HepG2 (cell line): ENCODE data around the gene EIF6. TPM values are rescaled to one million over a fixed set of nuclear protein-coding genes. Genes with fewer than 3 reads are reported as not detected.

Source experiments
- ATAC-seq: fragments of 200-7000 bp; cut with Tn5 transposase; 3 replicates; pipeline ENCODE4 v1.9.1; 2020; ENCODE audit warnings: mild to moderate bottlenecking, moderate library complexity
- BruUV-seq: library from RNA; stranded (reverse); fragments of 400-500 nt; replicated peaks from 2 replicates; lab custom pipeline; 2021; lab: Mats Ljungman, UMichigan
- CTCF ChIA-PET: fragments of 300-600 bp; formaldehyde crosslinking; extraction: SDS; loops from one replicate; lab custom pipeline; 2021; ENCODE audit warnings: low total read pairs, inconsistent platforms, low intra/inter-chr PET ratio; lab: Yijun Ruan, JAX
- POLR2A ChIA-PET: fragments of 350-600 bp; sonication (Branson Sonifier 250); formaldehyde crosslinking; loops from one replicate; lab custom pipeline; 2020; ENCODE audit warnings: antibody characterized with exemption, inconsistent platforms; lab: Yijun Ruan, JAX
- DNase-seq: peaks from one replicate; pipeline ENCODE4 v3.0.0-alpha.2; 2015; ENCODE audit warnings: low spot score
- FAIRE-seq: peaks from 3 replicates; lab custom pipeline; 2011; peaks lifted over from hg19 to GRCh38; lab: Jason Lieb, UNC
- H2AFZ ChIP-seq: one replicate; pipeline ENCODE4 v1.6.1; 2011; ENCODE audit warnings: low read length, inconsistent platforms
- H3K27ac ChIP-seq: fragments of 300-600 bp; 3 replicates; pipeline ENCODE4 v1.8.0; 2011; ENCODE audit warnings: mixed run types, mild to moderate bottlenecking, mixed read lengths, low read length, inconsistent platforms; ENCODE audit not compliant: insufficient read depth; ENCODE audit errors: extremely low read length
- H3K27me3 ChIP-seq, 2 experiments: fragments of 200-600 bp in 1 of 2; 2 replicates in 1 of 2; 3 replicates in 1 of 2; pipeline versions ENCODE4 v1.6.0 to v1.8.0; 2011; ENCODE audit warnings: low read length in 2 of 2, mild to moderate bottlenecking in 2 of 2, moderate library complexity in 2 of 2, inconsistent platforms in 1 of 2; ENCODE audit not compliant: insufficient read depth in 2 of 2, control insufficient read depth in 1 of 2
- H3K36me3 ChIP-seq, 2 experiments: fragments of 200-600 bp in 1 of 2; replicated peaks in 1 of 2; 2 replicates in 1 of 2; 3 replicates in 1 of 2; pipeline versions ENCODE4 v1.5.1 to v1.8.0; 2011; ENCODE audit warnings: low read length in 2 of 2, inconsistent platforms in 1 of 2; ENCODE audit not compliant: insufficient read depth in 2 of 2, control insufficient read depth in 1 of 2
- H3K4me1 ChIP-seq: 2 replicates; pipeline ENCODE4 v1.5.1; 2012; ENCODE audit warnings: low read length, inconsistent platforms; ENCODE audit not compliant: insufficient read depth
- H3K4me2 ChIP-seq: 2 replicates; pipeline ENCODE4 v1.6.0; 2011; ENCODE audit warnings: low read depth, low read length, inconsistent platforms
- H3K4me3 ChIP-seq, 3 experiments: fragments of 200-600 bp in 1 of 3; sonication (generic), shearing (Covaris generic) in 1 of 3; replicated peaks in 1 of 3; 2 replicates each; pipeline ENCODE4 v1.5.1; 2011 to 2016; ENCODE audit warnings: low read length in 3 of 3, inconsistent platforms in 2 of 3, low read depth in 2 of 3, mild to moderate bottlenecking in 2 of 3, control low read depth in 1 of 3, mixed read lengths in 1 of 3; ENCODE audit not compliant: insufficient read depth in 1 of 3
- H3K79me2 ChIP-seq: one replicate; pipeline ENCODE4 v1.6.1; 2011; ENCODE audit warnings: low read length, inconsistent platforms; ENCODE audit not compliant: insufficient read depth
- H3K9ac ChIP-seq: 2 replicates; pipeline ENCODE4 v1.6.0; 2011; ENCODE audit warnings: mild to moderate bottlenecking, low read depth, low read length, inconsistent platforms; ENCODE audit not compliant: insufficient read depth
- H3K9me3 ChIP-seq: 2 replicates; pipeline ENCODE4 v1.5.1; 2012; ENCODE audit warnings: mild to moderate bottlenecking, low read length
- H4K20me1 ChIP-seq: 2 replicates; pipeline ENCODE4 v1.6.0; 2011; ENCODE audit warnings: inconsistent platforms, mild to moderate bottlenecking, low read length, moderate library complexity; ENCODE audit not compliant: insufficient read depth
- ERF ChIP-seq: IDR thresholded peaks from 2 replicates; pipeline ENCODE4 v1.6.1; 2018; ENCODE audit warnings: missing biosample characterization, missing genetic modification reagents
- RBM39 ChIP-seq: fragments of 200-400 bp; formaldehyde crosslinking; IDR thresholded peaks from one replicate; pipeline ENCODE4 v1.6.1; 2018; ENCODE audit warnings: antibody characterized with exemption, mild to moderate bottlenecking, low read depth, low read length; ENCODE audit not compliant: poor library complexity, severe bottlenecking
- ZNF891 ChIP-seq: sonication (generic); formaldehyde crosslinking; IDR thresholded peaks from 2 replicates; pipeline ENCODE4 v1.5.0; 2020; ENCODE audit warnings: mild to moderate bottlenecking, missing genetic modification reagents
- WGBS: methylation state at CpG from one replicate; pipeline ENCODE4 v1.1.6; 2017; ENCODE audit warnings: low lambda C conversion rate; 5-methylcytosine and 5-hydroxymethylcytosine counted together
- in situ Hi-C: cut with HindIII; loops from 2 replicates; pipeline ENCODE4 v1.10.0; 2017; ENCODE audit warnings: low pct_unique_long_range_greater_than_20kb; ENCODE audit not compliant: extremely low pct_ligation_motif_present
- intact Hi-C: fragments of 100-400 bp; cut with micrococcal nuclease; formaldehyde crosslinking; loops from one replicate; pipeline ENCODE4 v1.10.0; 2022; ENCODE audit not compliant: unreplicated experiment
- polyA plus RNA-seq, 8 experiments: library from polyadenylated mRNA; depleted of rRNA in 3 of 8; stranded (reverse) in 7 of 8; unstranded in 1 of 8; fragments of >200 nt; fragmentation: Illumina TruSeq in 4 of 8; extraction: Trizol in 4 of 8; gene quantifications; 2 replicates each; pipeline versions ENCODE4 v1.2.1 to v1.2.3, GENCODE V29; 2011 to 2016; ENCODE audit warnings: low read depth in 4 of 8, missing spikeins in 1 of 8, mixed read lengths in 1 of 8; ENCODE audit not compliant: insufficient read depth in 1 of 8
- total RNA-seq, 5 experiments: library from RNA; depleted of rRNA; stranded (reverse); fragments of >200 nt; fragmentation: Illumina TruSeq; extraction: Trizol; gene quantifications; 2 replicates each; pipeline ENCODE4 v1.2.3, GENCODE V29; 2016; ENCODE audit warnings: low read depth in 1 of 5
- TF ChIP-seq, protein P1 (sequence below), 2 experiments: fragments of 450-650 bp in 1 of 2; sonication (generic) in 1 of 2; formaldehyde crosslinking; IDR thresholded peaks; 2 replicates each; pipeline versions ENCODE4 v1.5.0 to v1.8.0; 2020 to 2022; ENCODE audit warnings: mild to moderate bottlenecking in 1 of 2, missing genetic modification reagents in 1 of 2

EIF6 gene
- total and polyA plus RNA-seq, 2 of the 13 experiments (the other 11 are each of a cell fraction or from before 2014, with no cell fraction given): 462 to 466 TPM

DNA sequence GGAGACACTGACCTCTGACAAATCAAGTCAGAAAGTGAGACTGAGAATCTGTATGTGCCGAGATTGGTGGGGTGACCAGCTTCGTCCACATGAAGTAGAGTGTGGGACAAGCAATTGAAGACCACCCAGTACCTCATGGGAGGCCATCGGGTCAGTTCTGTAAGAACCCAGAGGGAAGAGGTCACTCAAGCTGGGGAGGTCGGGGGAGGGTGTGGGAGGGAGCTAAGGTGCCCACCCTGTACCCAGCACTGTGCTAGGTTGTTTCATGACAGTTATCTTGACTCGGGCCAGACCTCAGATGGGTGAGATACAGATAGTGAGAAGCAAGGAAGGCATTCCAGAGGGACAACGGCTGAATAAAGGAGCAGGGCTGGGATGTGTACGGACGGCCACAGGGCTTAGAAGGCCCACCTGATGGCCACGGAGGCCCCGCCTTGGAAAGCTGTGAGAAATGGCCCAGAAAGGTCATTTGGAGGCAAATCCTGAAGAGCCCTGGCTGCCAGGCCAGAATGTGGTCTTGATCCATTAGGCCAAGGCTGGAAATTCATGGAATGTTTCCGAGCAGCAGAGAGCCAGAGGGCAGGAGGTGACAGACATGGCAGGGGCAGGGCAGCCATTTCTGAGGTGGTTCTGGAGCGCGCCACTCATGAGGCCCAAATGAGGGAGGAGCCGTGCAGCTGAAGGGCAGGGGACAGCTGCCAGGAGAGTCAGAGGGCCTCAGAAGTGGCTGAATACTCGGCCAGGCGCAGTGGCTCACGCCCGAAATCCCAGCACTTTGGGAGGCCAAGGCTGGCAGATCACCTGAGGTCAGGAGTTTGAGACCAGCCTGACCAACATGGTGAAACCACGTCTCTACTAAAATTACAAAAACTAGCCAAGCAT lies 14.3 kb downstream of the EIF6 start:
- FAIRE-seq: no peak
- in situ Hi-C loops (no loop called here), intact Hi-C loops (no loop called here)
- CTCF ChIA-PET: interaction anchor here (0.7 to 3.4 kb wide), 5 partner anchors 123 to 436 kb away, joined by 6 to 27 read pairs (median 8); partner anchors contain the start of gene EDEM2
- POLR2A ChIA-PET: interaction anchor here (1.5 to 8.8 kb wide), 6 partner anchors 9 to 125 kb away, joined by 3 to 80 read pairs (median 8); partner anchors contain the start of genes EDEM2 and EIF6
- H3K9me3 ChIP-seq: no peaks in the 10 kb centered on the region
- H2AFZ ChIP-seq: no peak overlapping the region
- no peak for DNase-seq
- peak; percentile 1; the same call in 1 of the 3 replicates for ATAC-seq
- H3K27ac ChIP-seq: no peak overlapping the region
- no peaks in the 10 kb centered on the region for H3K79me2 ChIP-seq
- H3K9ac ChIP-seq: no peak overlapping the region
- TF ChIP-seq RBM39 (peak; percentile 4), ERF (CRISPR knock-in tag) (no peak), ZNF891 (CRISPR knock-in tag) (0 out of 2 replicates have a peak, but pooled peaks have one; percentile 44)
- TF ChIP-seq, protein P1, sequence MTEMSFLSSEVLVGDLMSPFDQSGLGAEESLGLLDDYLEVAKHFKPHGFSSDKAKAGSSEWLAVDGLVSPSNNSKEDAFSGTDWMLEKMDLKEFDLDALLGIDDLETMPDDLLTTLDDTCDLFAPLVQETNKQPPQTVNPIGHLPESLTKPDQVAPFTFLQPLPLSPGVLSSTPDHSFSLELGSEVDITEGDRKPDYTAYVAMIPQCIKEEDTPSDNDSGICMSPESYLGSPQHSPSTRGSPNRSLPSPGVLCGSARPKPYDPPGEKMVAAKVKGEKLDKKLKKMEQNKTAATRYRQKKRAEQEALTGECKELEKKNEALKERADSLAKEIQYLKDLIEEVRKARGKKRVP (CRISPR knock-in tag; IDR thresholded peaks at IDR 0.05): no peak
- BruUV-seq: no TSS peak
- H3K4me2 ChIP-seq: no peak overlapping the region
- H4K20me1 ChIP-seq: no peaks in the 10 kb centered on the region
- H3K4me3 ChIP-seq: no peak overlapping the region
- H3K4me1 ChIP-seq: peaks cover 10% of the 10 kb centered on the region
- WGBS: 76% methylated on average over 19 of the region's 19 CpGs
- H3K27me3 ChIP-seq: no peaks in the 10 kb centered on the region
- no peaks in the 10 kb centered on the region for H3K36me3 ChIP-seq
